GM19395 (cell line): ENCODE data around the gene DTX1.
"Not testable (repeated sequence)": the region's sequence is repeated elsewhere in the genome, so short reads cannot be mapped to it uniquely, and the experiment has no call there.

ENCODE experiments used
- ATAC-seq: cut with Tn5 transposase; IDR thresholded peaks from one replicate; pipeline ENCODE4 v1.9.1; 2021; ENCODE audit warnings: mild to moderate bottlenecking, moderate library complexity; ENCODE audit not compliant: unreplicated experiment

The DTX1 gene

GRCh38 chr12:113111247-113111646 is 54.7 kb downstream of the DTX1 start:
- ATAC-seq = no peak

GRCh38 chr12:113112043-113112899 is 55.7 kb downstream of the DTX1 start:
- ATAC-seq = no peak

DNA sequence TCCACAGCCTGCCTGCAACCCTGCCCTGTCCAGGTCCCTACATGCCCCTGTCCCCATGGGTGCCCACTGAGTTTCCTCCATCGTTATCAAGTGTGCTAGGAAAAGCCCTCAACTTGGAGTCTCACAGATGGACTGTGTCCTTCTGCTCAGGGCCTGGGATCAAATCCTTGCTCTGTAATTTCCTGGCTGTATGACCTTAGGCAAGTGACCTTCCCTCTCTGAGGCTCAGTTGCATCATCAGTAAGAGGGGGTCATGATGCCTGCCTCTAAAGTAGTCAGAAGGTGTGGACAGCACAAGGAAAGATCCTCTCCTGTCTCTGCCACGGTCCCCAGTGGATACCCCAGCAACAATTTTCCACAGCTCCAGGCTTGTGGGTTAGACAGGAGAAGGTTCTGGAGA is 56.9 kb downstream of the DTX1 start:
- ATAC-seq = no peak

DNA sequence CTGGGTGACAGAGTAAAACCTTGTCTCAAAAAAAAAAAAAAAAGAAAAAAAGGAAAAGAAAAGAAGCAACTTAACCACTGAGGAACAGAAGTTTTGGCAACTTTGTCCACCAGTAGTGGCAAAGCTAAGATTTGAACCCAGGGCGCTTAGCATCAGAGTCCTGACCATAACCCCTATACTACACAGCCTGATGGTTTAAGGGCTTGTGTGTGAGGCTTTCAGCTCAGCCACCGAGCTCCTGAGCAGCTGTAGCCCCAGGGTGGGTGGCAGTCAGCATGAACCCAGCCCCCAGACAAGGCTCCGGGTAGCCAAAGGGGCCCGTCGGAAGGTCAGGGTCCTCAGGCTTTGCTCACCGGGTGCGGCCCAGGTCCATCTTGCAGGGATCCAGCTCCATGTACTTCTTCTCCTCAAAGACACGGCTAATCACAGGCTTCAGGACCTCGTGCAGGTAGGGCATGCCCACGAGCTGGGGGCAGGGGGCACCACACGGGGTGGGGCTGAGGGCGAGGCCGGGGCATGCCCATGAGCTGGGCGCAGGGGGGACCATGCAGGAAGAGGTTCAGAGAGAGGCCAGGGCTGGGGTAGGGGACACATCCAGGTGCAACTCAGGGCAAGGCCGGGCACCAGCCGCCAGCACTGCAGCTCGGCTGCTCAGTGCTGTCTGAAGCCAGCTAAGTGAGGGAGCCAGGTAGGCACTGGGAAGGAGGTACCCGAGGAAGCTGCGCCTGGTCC is 58.1 kb downstream of the DTX1 start:
- no peak for ATAC-seq

GRCh38 chr12:113115455-113116126 is 59.1 kb downstream of the DTX1 start:
- ATAC-seq = no peak

GRCh38 chr12:113116875-113117274 is 60.3 kb downstream of the DTX1 start:
- ATAC-seq = no peak

DNA sequence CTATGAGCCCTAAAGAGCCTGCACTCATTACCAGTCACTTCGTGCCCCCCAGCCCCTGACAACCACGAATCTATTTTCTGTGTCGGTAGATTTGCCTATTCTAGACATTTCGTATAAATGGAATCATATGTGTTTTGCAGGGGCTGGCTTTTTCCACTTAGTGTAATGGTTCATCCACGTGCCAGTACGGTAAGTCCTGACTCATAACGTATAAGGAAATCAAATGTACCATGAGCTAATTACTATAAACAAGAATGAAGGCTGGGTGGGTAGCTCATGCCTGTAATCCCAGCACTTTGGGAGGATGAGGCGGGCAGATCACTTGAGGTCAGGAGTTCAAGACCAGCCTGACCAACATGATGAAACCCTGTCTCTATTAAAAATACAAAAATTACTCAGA is 61.2 kb downstream of the DTX1 start:
- not testable (repeated sequence) for ATAC-seq

DNA sequence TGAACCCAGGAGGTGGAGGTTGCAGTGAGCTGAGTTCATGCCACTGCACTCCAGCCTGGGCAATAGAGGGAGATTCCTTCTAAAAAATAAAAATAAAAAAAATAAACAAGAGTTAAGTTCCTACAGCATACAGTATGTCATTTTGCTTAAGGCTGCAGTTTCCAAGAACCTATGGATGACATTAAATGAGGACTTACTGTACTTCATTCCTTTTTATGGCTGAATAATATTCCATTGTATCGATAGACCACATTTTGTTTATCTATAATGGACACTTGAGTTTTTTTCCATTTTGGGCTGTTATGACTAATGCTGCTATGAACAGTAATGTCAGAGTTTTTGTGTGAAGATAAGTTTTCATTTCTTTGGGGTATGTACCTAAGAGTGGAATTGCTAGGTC is 61.6 kb downstream of the DTX1 start:
- ATAC-seq = no peak

DNA sequence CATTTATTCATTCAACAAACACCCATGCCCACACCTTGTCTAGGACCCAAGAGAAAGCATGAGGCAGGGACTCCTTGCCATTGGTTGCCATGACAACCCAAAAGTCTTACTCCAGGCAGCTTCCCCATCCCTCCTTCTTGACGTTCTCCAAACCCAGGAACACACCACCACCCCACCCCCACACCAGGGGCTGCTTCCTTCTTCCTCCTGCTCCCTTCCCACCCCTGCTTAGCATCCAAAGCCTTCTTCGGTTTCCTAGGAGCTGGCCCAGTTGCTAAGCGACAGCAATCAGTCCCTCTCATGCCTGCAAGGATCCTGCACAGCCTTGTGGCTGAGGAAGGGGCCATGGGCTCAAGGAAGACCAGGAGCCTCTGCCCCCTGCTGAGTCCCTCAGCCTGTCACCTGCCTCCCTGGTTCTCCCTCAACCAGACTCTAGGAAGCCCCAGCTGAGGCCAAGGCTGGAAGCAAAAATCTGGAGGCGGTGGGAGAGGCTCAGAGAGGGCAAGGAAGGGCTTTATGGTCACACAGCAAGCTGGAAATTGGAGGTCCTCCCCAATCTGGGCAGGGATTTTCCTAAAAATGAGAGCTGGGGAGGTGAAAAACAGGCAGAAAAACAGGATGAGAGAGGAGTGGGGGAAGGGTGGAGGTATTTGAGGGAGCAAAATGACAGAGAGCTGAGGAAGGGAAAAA is 63.6 kb downstream of the DTX1 start:
- no peak for ATAC-seq

GRCh38 chr12:113120670-113121370 is 64.3 kb downstream of the DTX1 start:
- ATAC-seq = no peak

DNA sequence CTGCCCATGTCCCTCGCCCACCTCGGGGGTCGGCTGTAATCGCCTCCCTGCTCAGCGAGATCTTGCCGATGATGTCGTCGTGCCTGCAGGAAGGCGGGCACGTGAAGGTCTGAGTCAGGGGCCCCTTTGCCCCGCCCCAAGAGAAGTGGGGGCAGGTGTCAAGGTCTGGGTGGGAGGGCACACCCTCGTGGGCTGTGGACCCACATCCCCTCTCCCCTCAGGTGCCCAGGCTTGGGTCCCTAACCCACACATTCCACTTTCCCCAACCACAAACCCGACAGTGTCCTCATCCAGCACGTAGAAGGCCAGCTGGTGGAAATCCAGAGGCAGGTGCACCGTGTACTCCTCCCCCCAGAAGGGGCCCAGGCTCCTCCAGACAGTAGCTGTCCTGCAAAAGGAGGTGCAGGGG is 71.3 kb downstream of the DTX1 start:
- ATAC-seq = no peak

DNA sequence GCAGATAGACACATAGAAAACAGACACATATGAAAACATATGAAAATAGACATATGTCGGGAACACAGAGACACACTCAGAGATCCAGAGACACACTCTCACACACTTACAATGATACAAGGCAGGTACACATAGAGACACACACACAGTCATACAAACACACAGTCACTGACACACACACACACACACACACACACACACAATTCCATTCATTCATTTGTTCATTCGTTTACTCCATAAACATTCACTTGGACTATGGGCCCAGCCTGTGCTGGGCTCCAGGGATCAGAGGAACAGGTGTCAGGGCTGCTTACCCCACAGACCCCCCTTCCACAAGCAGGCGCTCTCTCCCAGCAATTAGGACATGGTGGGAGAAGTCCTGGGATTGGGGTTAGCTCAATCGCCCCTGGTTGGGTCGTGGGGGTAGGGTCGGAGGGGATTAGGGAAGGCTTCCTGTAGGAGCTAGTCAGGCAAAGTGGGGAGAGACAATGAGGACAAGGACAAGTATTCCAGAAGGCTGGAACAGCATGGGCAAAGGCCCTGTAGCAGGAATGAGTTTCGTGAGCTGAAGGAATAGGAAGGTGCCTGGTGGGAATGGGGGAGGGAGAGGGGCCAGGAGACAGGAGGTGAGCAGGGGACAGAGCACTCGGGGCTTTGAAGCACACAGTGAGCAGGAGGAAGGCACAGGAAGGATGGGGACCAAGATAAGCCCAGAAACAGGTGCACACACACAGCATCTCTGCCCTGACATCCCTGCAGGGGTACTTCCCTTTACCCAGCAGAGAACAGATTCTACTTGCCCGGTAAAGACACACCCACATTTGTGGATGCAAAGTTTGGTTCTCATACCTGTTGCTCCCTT is 72.5 kb downstream of the DTX1 start:
- no peak for ATAC-seq

DNA sequence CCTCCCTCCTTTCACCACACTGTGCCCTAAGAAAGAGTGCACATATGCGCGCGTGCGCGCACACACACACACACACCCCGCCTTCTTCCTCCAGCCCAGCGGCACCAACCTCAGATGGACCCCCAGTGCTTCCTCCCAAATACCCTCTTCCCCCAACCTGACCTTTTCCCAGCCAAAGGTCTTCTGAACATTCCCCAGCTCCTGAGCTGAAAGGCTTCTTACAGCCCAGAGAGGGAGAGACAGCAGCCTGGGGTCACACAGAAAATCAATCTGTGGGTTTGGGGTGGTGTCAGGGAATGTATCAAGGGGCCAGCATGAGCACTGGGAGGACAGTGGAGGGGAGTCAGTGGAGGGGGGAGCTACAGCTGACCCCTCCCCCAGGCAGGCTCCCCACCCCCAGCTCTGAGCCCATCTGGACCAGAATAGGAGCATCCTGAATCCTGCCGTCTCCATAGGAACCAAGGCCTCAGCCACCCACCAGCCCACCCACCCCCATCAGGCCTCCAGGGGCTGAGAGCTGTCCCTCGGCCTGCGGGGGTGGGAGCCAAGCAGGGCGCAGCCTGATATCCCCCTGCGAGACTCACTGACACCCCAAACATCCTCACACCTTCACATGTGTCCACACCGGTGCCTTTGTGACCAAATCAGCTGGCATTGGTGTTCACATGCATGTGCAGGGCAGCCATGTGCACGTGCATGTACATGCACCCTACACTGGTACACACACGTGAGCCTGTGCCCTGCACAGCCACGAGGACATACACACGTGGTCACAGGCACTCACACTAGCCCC is 73.3 kb downstream of the DTX1 start:
- ATAC-seq = no peak

- no peak for ATAC-seq
Measured at GRCh38 chr12:113130457-113131135, 74.1 kb downstream of the DTX1 start.

DNA sequence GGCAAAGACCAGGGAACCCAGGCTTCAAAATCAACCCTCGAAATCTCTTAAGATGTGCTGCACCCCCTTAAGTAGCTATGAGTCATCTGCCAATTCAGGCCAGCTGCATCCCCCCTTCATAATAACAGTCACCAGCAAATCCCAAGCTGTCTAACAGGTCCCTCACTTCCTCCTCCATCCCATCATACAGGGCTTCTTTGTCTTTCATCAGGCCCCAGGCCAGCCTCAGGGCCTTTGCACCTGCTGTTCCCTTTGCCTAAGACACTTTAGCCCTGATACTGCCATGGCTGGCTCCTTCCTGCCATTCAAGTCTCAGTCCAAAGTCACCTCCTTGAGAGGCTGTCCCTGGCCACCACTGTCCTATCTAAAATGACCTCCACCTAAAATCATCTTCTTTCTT is 75.0 kb downstream of the DTX1 start:
- no peak for ATAC-seq

DNA sequence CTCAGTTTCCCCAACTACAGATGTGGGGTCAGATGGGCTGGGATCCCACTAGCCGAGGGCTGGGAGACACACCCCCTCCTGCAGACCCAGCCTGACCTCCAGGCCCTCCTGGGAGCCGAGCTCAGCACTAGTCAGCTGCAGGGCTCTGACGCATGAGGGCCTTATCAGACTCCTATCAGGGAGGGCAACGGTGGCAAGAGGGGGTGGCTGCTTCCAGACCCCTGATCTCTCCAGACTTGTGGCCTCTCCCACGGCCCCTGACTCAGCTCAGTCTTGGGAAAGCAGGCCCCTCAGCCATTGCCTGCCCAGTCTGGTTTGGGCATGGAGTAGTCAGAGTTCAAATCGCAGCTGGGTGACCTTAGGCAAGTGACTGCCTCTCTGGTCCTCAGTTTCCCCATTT is 76.5 kb downstream of the DTX1 start:
- ATAC-seq = no peak

- no peak for ATAC-seq
Measured at GRCh38 chr12:113133666-113134065, 77.1 kb downstream of the DTX1 start.

DNA sequence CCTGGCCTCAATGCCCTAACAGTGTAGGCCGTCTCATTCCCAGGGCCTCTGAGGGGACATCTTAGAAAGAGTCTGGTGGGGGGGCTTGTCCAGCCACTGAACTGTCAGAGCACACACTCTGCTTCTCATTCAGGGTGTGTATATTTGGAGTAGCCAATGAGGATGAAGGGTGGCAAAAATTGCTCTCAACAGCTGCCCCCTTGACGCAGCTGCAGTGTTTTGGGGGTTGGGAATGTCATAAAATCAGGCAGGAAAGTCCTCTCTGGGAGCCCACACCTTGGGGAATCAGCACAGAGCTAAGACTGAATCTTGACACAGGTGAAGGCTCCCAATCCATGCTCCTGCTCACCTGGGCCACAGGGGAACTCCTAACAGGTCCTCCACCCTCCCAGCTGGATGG is 77.5 kb downstream of the DTX1 start:
- ATAC-seq = no peak
